HL-60 (cell line): ENCODE measurements around the gene TMEM242.

ENCODE experiments used
- GABPA ChIP-seq: IDR thresholded peaks from 2 replicates; pipeline ENCODE4 v1.6.1; 2012; ENCODE audit warnings: low read depth
- POLR2AphosphoS5 ChIP-seq: IDR thresholded peaks from 2 replicates; pipeline ENCODE4 v1.6.1; 2012; ENCODE audit warnings: low read depth
- TF ChIP-seq, protein P1 (sequence below): IDR thresholded peaks from one replicate; pipeline ENCODE4 v1.5.1; 2011; ENCODE audit warnings: low read length, control low read depth, inconsistent platforms; ENCODE audit not compliant: insufficient read depth
- TF ChIP-seq, protein P2 (sequence below): IDR thresholded peaks from 2 replicates; pipeline ENCODE4 v1.6.1; 2012; ENCODE audit warnings: low read depth; ENCODE audit not compliant: insufficient replicate concordance

DNA sequence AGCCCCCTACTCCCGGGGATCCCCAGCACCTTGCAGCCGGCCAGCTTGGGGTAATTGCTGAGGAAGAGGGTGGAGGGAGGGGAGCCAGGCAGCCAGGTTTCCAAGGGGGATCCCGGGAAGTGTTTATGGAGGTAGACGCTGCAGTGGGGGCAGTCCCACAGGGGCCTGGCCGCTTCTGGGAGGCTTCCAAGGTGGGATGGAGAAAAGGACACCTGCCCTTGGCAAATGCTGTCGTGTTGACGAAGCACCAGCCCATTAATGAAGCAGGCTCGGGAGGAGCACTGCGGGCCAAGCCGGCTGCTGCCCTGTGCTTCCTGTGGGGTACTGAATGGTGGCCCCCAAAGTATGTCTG is 82.4 kb downstream of the TMEM242 start:
- TF ChIP-seq, protein P1, sequence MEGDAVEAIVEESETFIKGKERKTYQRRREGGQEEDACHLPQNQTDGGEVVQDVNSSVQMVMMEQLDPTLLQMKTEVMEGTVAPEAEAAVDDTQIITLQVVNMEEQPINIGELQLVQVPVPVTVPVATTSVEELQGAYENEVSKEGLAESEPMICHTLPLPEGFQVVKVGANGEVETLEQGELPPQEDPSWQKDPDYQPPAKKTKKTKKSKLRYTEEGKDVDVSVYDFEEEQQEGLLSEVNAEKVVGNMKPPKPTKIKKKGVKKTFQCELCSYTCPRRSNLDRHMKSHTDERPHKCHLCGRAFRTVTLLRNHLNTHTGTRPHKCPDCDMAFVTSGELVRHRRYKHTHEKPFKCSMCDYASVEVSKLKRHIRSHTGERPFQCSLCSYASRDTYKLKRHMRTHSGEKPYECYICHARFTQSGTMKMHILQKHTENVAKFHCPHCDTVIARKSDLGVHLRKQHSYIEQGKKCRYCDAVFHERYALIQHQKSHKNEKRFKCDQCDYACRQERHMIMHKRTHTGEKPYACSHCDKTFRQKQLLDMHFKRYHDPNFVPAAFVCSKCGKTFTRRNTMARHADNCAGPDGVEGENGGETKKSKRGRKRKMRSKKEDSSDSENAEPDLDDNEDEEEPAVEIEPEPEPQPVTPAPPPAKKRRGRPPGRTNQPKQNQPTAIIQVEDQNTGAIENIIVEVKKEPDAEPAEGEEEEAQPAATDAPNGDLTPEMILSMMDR, result no peak
- no peak for TF ChIP-seq GABPA
- TF ChIP-seq, protein P2, sequence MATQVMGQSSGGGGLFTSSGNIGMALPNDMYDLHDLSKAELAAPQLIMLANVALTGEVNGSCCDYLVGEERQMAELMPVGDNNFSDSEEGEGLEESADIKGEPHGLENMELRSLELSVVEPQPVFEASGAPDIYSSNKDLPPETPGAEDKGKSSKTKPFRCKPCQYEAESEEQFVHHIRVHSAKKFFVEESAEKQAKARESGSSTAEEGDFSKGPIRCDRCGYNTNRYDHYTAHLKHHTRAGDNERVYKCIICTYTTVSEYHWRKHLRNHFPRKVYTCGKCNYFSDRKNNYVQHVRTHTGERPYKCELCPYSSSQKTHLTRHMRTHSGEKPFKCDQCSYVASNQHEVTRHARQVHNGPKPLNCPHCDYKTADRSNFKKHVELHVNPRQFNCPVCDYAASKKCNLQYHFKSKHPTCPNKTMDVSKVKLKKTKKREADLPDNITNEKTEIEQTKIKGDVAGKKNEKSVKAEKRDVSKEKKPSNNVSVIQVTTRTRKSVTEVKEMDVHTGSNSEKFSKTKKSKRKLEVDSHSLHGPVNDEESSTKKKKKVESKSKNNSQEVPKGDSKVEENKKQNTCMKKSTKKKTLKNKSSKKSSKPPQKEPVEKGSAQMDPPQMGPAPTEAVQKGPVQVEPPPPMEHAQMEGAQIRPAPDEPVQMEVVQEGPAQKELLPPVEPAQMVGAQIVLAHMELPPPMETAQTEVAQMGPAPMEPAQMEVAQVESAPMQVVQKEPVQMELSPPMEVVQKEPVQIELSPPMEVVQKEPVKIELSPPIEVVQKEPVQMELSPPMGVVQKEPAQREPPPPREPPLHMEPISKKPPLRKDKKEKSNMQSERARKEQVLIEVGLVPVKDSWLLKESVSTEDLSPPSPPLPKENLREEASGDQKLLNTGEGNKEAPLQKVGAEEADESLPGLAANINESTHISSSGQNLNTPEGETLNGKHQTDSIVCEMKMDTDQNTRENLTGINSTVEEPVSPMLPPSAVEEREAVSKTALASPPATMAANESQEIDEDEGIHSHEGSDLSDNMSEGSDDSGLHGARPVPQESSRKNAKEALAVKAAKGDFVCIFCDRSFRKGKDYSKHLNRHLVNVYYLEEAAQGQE, result no peak
- no peak for TF ChIP-seq POLR2AphosphoS5
